Loucy (cell line): ENCODE results near the gene NDUFS1.

Experiments used
- EZH2phosphoT487 ChIP-seq: fragments of 200-600 bp; IDR thresholded peaks from 2 replicates; pipeline ENCODE4 v1.6.1; 2018; ENCODE audit warnings: antibody characterized with exemption, mild to moderate bottlenecking, moderate library complexity, borderline replicate concordance
- TF ChIP-seq, protein P1 (sequence below): fragments of 200-600 bp; sonication (generic); conservative IDR thresholded peaks from 2 replicates; pipeline ENCODE4 v1.5.1; 2014; ENCODE audit warnings: mild to moderate bottlenecking, antibody characterized with exemption, low read length

DNA sequence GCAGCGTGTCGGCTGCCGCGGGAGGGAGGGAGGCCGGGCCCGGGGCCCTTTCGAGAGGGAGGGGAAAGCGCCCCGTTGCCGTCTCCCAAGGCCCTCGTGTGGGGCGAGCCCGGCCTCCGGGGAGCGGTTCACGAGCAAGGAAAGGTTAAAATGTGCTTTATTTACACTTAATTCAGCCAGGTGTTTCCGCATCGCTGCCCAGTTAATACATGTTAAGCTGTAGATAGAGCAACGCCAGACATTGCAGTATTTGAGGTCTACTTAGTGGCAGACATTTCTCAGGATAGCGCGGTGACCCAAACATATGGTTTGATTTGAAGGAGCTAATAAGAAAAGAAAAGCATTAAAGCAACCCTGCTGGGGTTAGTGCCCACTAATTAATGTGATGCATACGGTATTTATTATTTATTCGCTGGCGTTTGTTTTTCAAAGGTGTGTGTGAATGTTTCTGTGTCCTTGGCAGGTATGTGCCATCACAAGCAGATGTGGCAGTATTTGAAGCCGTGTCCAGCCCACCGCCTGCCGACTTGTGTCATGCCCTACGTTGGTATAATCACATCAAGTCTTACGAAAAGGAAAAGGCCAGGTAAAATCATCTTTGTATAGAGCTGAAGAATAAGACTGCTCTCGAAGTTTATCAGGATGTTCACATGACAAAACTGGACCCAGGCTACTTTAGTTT, 1.0 kb upstream of the NDUFS1 start:
- TF ChIP-seq, protein P1, sequence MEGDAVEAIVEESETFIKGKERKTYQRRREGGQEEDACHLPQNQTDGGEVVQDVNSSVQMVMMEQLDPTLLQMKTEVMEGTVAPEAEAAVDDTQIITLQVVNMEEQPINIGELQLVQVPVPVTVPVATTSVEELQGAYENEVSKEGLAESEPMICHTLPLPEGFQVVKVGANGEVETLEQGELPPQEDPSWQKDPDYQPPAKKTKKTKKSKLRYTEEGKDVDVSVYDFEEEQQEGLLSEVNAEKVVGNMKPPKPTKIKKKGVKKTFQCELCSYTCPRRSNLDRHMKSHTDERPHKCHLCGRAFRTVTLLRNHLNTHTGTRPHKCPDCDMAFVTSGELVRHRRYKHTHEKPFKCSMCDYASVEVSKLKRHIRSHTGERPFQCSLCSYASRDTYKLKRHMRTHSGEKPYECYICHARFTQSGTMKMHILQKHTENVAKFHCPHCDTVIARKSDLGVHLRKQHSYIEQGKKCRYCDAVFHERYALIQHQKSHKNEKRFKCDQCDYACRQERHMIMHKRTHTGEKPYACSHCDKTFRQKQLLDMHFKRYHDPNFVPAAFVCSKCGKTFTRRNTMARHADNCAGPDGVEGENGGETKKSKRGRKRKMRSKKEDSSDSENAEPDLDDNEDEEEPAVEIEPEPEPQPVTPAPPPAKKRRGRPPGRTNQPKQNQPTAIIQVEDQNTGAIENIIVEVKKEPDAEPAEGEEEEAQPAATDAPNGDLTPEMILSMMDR: no peak
- no peak for TF ChIP-seq EZH2phosphoT487
